Spleen (tissue), 11 donors: ENCODE results near the gene DPF1. TPM values are rescaled to one million over a fixed set of nuclear protein-coding genes. Genes with fewer than 3 reads are reported as not detected.

Source experiments
- DNase-seq: peaks from one replicate; pipeline ENCODE4 v3.0.0-alpha.2; 2020
- H3K27ac ChIP-seq, 8 donors: fragments of 200-600 bp; sonication (generic) in 7 of 8; 1 replicate in 4 of 8; 2 replicates in 4 of 8; pipeline versions ENCODE4 v1.5.0 to v1.8.0; 2016 to 2021; ENCODE audit warnings: inconsistent platforms in 4 of 8, mild to moderate bottlenecking in 4 of 8, moderate library complexity in 1 of 8
- H3K27me3 ChIP-seq, 7 donors: fragments of 200-600 bp; sonication (generic) in 6 of 7; replicated peaks in 1 of 7; 1 replicate in 4 of 7; 2 replicates in 3 of 7; pipeline versions ENCODE4 v1.5.0 to v1.8.0; 2016 to 2021; ENCODE audit warnings: inconsistent platforms in 3 of 7, mild to moderate bottlenecking in 1 of 7
- H3K36me3 ChIP-seq, 6 donors: fragments of 200-600 bp; sonication (generic) in 5 of 6; 1 replicate in 4 of 6; 2 replicates in 2 of 6; pipeline versions ENCODE4 v1.5.0 to v1.8.0; 2016 to 2021; ENCODE audit warnings: inconsistent platforms in 2 of 6
- H3K4me1 ChIP-seq, 6 donors: fragments of 200-600 bp; sonication (generic) in 5 of 6; 1 replicate in 3 of 6; 2 replicates in 3 of 6; pipeline versions ENCODE4 v1.5.0 to v1.8.0; 2016 to 2021; ENCODE audit warnings: inconsistent platforms in 3 of 6
- H3K4me3 ChIP-seq, 8 donors: fragments of 200-600 bp; sonication (generic) in 7 of 8; 1 replicate in 4 of 8; 2 replicates in 4 of 8; pipeline versions ENCODE4 v1.5.0 to v1.8.0; 2016 to 2021; ENCODE audit warnings: inconsistent platforms in 4 of 8, mild to moderate bottlenecking in 4 of 8, moderate library complexity in 2 of 8
- H3K9me3 ChIP-seq, 8 donors: fragments of 200-600 bp; sonication (generic) in 7 of 8; 1 replicate in 4 of 8; 2 replicates in 4 of 8; pipeline versions ENCODE4 v1.5.0 to v1.8.0; 2016 to 2021; ENCODE audit warnings: inconsistent platforms in 4 of 8
- CTCF ChIP-seq, 11 experiments: fragments of 200-600 bp in 7 of 11; fragments of 450-650 bp in 4 of 11; sonication (generic) in 4 of 11; IDR thresholded peaks in 8 of 11; conservative IDR thresholded peaks in 3 of 11; 1 replicate in 7 of 11; 2 replicates in 4 of 11; pipeline versions ENCODE4 v1.4.0 to v1.8.0; 2016 to 2021; ENCODE audit warnings: antibody characterized with exemption in 11 of 11, inconsistent platforms in 4 of 11, mild to moderate bottlenecking in 1 of 11
- POLR2A ChIP-seq, 3 donors: fragments of 450-650 bp; IDR thresholded peaks; one replicate each; pipeline ENCODE4 v1.5.1; 2017; ENCODE audit warnings: antibody characterized with exemption in 3 of 3, mild to moderate bottlenecking in 1 of 3
- POLR2AphosphoS5 ChIP-seq, 3 donors: sonication (generic); formaldehyde crosslinking; IDR thresholded peaks; one replicate each; pipeline ENCODE4 v1.5.1; 2017; ENCODE audit warnings: antibody characterized with exemption in 3 of 3
- WGBS, 5 donors: extraction: QIAGEN DNeasy Blood & Tissue Kit in 3 of 5; methylation state at CpG; one replicate each; pipeline versions ENCODE4 v1.1.5 to v1.1.7; 2013 to 2018; 5-methylcytosine and 5-hydroxymethylcytosine counted together
- intact Hi-C: fragments of 100-400 bp; cut with DNase I; formaldehyde crosslinking; loops from one replicate; pipeline ENCODE4 v1.15.0; 2023; ENCODE audit warnings: low total_unique reads
- polyA plus RNA-seq, 3 donors: library from polyadenylated mRNA; stranded (reverse); fragments of 200-250 nt; gene quantifications; one replicate each; pipeline ENCODE4 v1.2.1, GENCODE V29; 2013
- total RNA-seq, 7 donors: library from RNA; depleted of rRNA in 3 of 7; stranded (reverse); fragments of >200 nt in 3 of 7; fragmentation: NEBNext Ultra II Directional in 4 of 7; extraction: Animal tissue kit (Norgen Biotek cat#: 25700) in 4 of 7; gene quantifications; one replicate each; pipeline versions ENCODE4 v1.1.0 to v1.2.1, GENCODE V29; 2016 to 2021
- donor health status: healthy with polysubstance abuse.
- donor health status: DM: no; HTN: no; CAD: no; lungs with moderate emphysema.
- donor health status: DM: no; HTN: no; CAD: no.
- donor health status: Bipolar disorder and iron deficiency.
- donor health status: healthy.
- donor health status: DM: no; HTN: no; CAD: no.
- donor health status: DM: yes; HTN: yes; CAD: no.

The DPF1 gene
- total and polyA plus RNA-seq, 10 donors, result 0.04 to 0.06 (median 0.06) TPM; not detected in 7

- WGBS, 5 donors, result 94 to 99% (median 99%) methylated on average over 3 of the region's 3 CpGs
- Histone ChIP-seq H3K4me1 (no peaks in the 10 kb centered on the region), H3K27ac (no peak overlapping the region), H3K27me3 (no peaks in the 10 kb centered on the region), H3K9me3 (peaks cover 4 to 33% (median 29%) of the 10 kb centered on the region in 8 donors), H3K4me3 (no peak overlapping the region), H3K36me3 (peaks cover 0 to 89% (median 32%) of the 10 kb centered on the region in 6 donors)
- no peak for TF ChIP-seq POLR2A (IDR thresholded peaks at IDR 0.05)
- no peak for TF ChIP-seq CTCF (IDR thresholded peaks at IDR 0.05 in 8 of 11, conservative IDR thresholded peaks at IDR 0.05 in 3 of 11)
- no peak for TF ChIP-seq POLR2AphosphoS5 (IDR thresholded peaks at IDR 0.05)
- DNase-seq, result no peak
- intact Hi-C loops, result no loop called here
Measured at GRCh38 chr19:38180071-38180470, 44.0 kb downstream of the DPF1 start.

GRCh38 chr19:38175422-38175821 is 48.6 kb downstream of the DPF1 start:
- DNase-seq, result no peak
- Histone ChIP-seq H3K27ac (no peak overlapping the region), H3K27me3 (no peaks in the 10 kb centered on the region), H3K4me1 (no peaks in the 10 kb centered on the region), H3K9me3 (peaks cover 4 to 24% (median 23%) of the 10 kb centered on the region in 8 donors), H3K4me3 (no peak overlapping the region), H3K36me3 (peaks cover 0 to 75% (median 11%) of the 10 kb centered on the region in 6 donors)
- intact Hi-C loops, result no loop called here
- TF ChIP-seq CTCF (IDR thresholded peaks at IDR 0.05 in 8 of 11, conservative IDR thresholded peaks at IDR 0.05 in 3 of 11), result no peak
- WGBS, 5 donors, result 87 to 94% (median 89%) methylated on average over 6 of the region's 6 CpGs

- Histone ChIP-seq H3K27me3 (no peaks in the 10 kb centered on the region), H3K9me3 (peaks cover 0 to 4% (median 4%) of the 10 kb centered on the region in 8 donors), H3K4me1 (no peaks in the 10 kb centered on the region), H3K27ac (peak overlapping the region in 7 of 8 donors; percentile 22 to 70 (median 59)), H3K4me3 (no peak overlapping the region), H3K36me3 (peaks cover 0 to 75% (median 8%) of the 10 kb centered on the region in 6 donors)
- WGBS, 5 donors, result 71 to 87% (median 78%) methylated on average over 16 to 22 of the region's 22 CpGs
- intact Hi-C loops, result no loop called here
- TF ChIP-seq CTCF (IDR thresholded peaks at IDR 0.05 in 8 of 11, conservative IDR thresholded peaks at IDR 0.05 in 3 of 11) (no peak), POLR2AphosphoS5 (IDR thresholded peaks at IDR 0.05) (peak; percentile 51 to 78 (median 68))
- peak; percentile 84 for DNase-seq
Measured at GRCh38 chr19:38173291-38174041, 50.6 kb downstream of the DPF1 start.

GRCh38 chr19:38172001-38172400 is 52.0 kb downstream of the DPF1 start:
- Histone ChIP-seq H3K4me1 (no peaks in the 10 kb centered on the region), H3K27ac (no peak overlapping the region), H3K27me3 (no peaks in the 10 kb centered on the region), H3K36me3 (peaks cover 0 to 76% (median 10%) of the 10 kb centered on the region in 6 donors), H3K4me3 (no peak overlapping the region), H3K9me3 (no peaks in the 10 kb centered on the region)
- WGBS, 5 donors, result 85 to 94% (median 92%) methylated on average over 7 to 8 of the region's 8 CpGs
- no peak for DNase-seq
- intact Hi-C loops, result no loop called here
- TF ChIP-seq POLR2A (IDR thresholded peaks at IDR 0.05), result no peak
- no peak for TF ChIP-seq POLR2AphosphoS5 (IDR thresholded peaks at IDR 0.05)
- no peak for TF ChIP-seq CTCF (IDR thresholded peaks at IDR 0.05 in 8 of 11, conservative IDR thresholded peaks at IDR 0.05 in 3 of 11)
